Liver (tissue), 9 donors: Measurements from ENCODE around the gene SATB2. TPM values are rescaled to one million over a fixed set of nuclear protein-coding genes. Genes with fewer than 3 reads are reported as not detected.

Experiments
- DNase-seq: peaks from one replicate; pipeline ENCODE4 v3.0.0-alpha.2; 2017; ENCODE audit warnings: low spot score
- H3K27ac ChIP-seq, 2 donors: one replicate each; pipeline ENCODE4 v1.7.0; 2013; ENCODE audit warnings: inconsistent platforms in 2 of 2, low read length in 2 of 2, control low read depth in 1 of 2, low read depth in 1 of 2, mild to moderate bottlenecking in 1 of 2
- H3K27me3 ChIP-seq, 4 donors: one replicate each; pipeline versions ENCODE4 v1.6.1 to v1.7.0; 2013; ENCODE audit warnings: low read length in 3 of 4, inconsistent platforms in 1 of 4, mild to moderate bottlenecking in 1 of 4, moderate library complexity in 1 of 4; ENCODE audit not compliant: control insufficient read depth in 4 of 4, insufficient read depth in 4 of 4
- H3K36me3 ChIP-seq, 4 donors: one replicate each; pipeline versions ENCODE4 v1.6.1 to v1.7.0; 2013; ENCODE audit warnings: low read length in 3 of 4, mild to moderate bottlenecking in 3 of 4, low read depth in 1 of 4, moderate library complexity in 1 of 4; ENCODE audit not compliant: control insufficient read depth in 4 of 4, insufficient read depth in 3 of 4
- H3K4me1 ChIP-seq, 4 donors: one replicate each; pipeline versions ENCODE4 v1.6.1 to v1.7.0; 2013; ENCODE audit warnings: low read length in 3 of 4, mild to moderate bottlenecking in 3 of 4, moderate library complexity in 1 of 4; ENCODE audit not compliant: control insufficient read depth in 4 of 4, insufficient read depth in 4 of 4
- H3K4me3 ChIP-seq, 3 donors: one replicate each; pipeline versions ENCODE4 v1.6.1 to v1.7.0; 2013; ENCODE audit warnings: low read length in 3 of 3, control low read depth in 1 of 3, low read depth in 1 of 3, mild to moderate bottlenecking in 1 of 3
- H3K9ac ChIP-seq, 2 donors: one replicate each; pipeline ENCODE4 v1.7.0; 2013; ENCODE audit warnings: low read length in 2 of 2, mild to moderate bottlenecking in 2 of 2, moderate library complexity in 2 of 2, control low read depth in 1 of 2, low read depth in 1 of 2
- H3K9me3 ChIP-seq, 4 donors: one replicate each; pipeline versions ENCODE4 v1.6.1 to v1.7.0; 2013; ENCODE audit warnings: low read length in 3 of 4; ENCODE audit not compliant: control insufficient read depth in 4 of 4
- ATF3 ChIP-seq: IDR thresholded peaks from 2 replicates; pipeline ENCODE4 v1.6.1; 2016; ENCODE audit warnings: antibody characterized with exemption
- CTCF ChIP-seq: fragments of 150-350 bp; IDR thresholded peaks from 2 replicates; pipeline ENCODE4 v1.5.1; 2017; ENCODE audit warnings: improper control_type of control experiment, low read depth, low read length; ENCODE audit not compliant: missing input control
- FOXA2 ChIP-seq: IDR thresholded peaks from 2 replicates; pipeline ENCODE4 v1.6.1; 2016; ENCODE audit warnings: antibody characterized with exemption
- GABPA ChIP-seq, 2 donors: IDR thresholded peaks in 1 of 2; conservative IDR thresholded peaks in 1 of 2; 2 replicates each; pipeline ENCODE4 v1.6.1; 2016; ENCODE audit warnings: antibody characterized with exemption in 2 of 2, mild to moderate bottlenecking in 1 of 2, moderate library complexity in 1 of 2
- HNF4A ChIP-seq, 2 donors: conservative IDR thresholded peaks; 2 replicates each; pipeline ENCODE4 v1.6.1; 2016; ENCODE audit warnings: antibody characterized with exemption in 2 of 2, mild to moderate bottlenecking in 2 of 2
- MAX ChIP-seq: IDR thresholded peaks from 2 replicates; pipeline ENCODE4 v1.6.1; 2016; ENCODE audit warnings: antibody characterized with exemption
- RAD21 ChIP-seq, 2 donors: IDR thresholded peaks; 2 replicates each; pipeline ENCODE4 v1.6.1; 2016; ENCODE audit warnings: antibody characterized with exemption in 2 of 2, mild to moderate bottlenecking in 2 of 2
- RXRA ChIP-seq, 2 donors: IDR thresholded peaks; 2 replicates each; pipeline ENCODE4 v1.6.1; 2017 to 2018; ENCODE audit warnings: antibody characterized with exemption in 2 of 2, mild to moderate bottlenecking in 1 of 2
- TAF1 ChIP-seq: conservative IDR thresholded peaks from 2 replicates; pipeline ENCODE4 v1.6.1; 2016; ENCODE audit warnings: antibody characterized with exemption, mild to moderate bottlenecking
- YY1 ChIP-seq: IDR thresholded peaks from 2 replicates; pipeline ENCODE4 v1.6.1; 2016; ENCODE audit warnings: antibody characterized with exemption, mild to moderate bottlenecking
- WGBS: extraction: QIAGEN DNeasy Blood & Tissue Kit; methylation state at CpG from one replicate; pipeline ENCODE4 v1.1.7; 2013; 5-methylcytosine and 5-hydroxymethylcytosine counted together
- polyA plus RNA-seq, 2 donors: library from polyadenylated mRNA; stranded (reverse) in 1 of 2; unstranded in 1 of 2; fragments of 200-250 nt in 1 of 2; fragments of >200 nt in 1 of 2; fragmentation: Nextera tagmentation in 1 of 2; extraction: Ambion mirVana in 1 of 2; gene quantifications; one replicate each; pipeline versions ENCODE4 v1.2.1 to v1.2.3, GENCODE V29; 2013 to 2015
- total RNA-seq, 2 donors: library from RNA; depleted of rRNA; stranded (reverse); fragments of >200 nt; gene quantifications; one replicate each; pipeline ENCODE4 v1.2.3, GENCODE V29; 2014
- donor health status: healthy.
- donor health status: healthy.
- donor health status: healthy.
- donor health status: healthy.
- donor health status: healthy.

SATB2 gene
- total RNA-seq, result 1 to 10 TPM in 1 of 2 donors, under 1 TPM in 1; 0.19 to 2.3 TPM
- under 1 TPM; 0.90 to 0.91 TPM for polyA plus RNA-seq

GRCh38 chr2:199457147-199458008 is at the start of gene SATB2:
Gene SATB2, minus strand, starts transcription at chr2:199457939. Its CDS starts 1,902 bp downstream, at chr2:199456037.
- DNase-seq, result peak; percentile 35
- Histone ChIP-seq H3K9ac (peak within 1 kb of the TSS in 1 of 2 donors; percentile 78), H3K4me1 (peaks cover 16 to 48% (median 27%) of the 10 kb centered on the region in 4 donors), H3K27me3 (peaks cover 0 to 17% (median 3%) of the 10 kb centered on the region in 4 donors), H3K4me3 (peak within 1 kb of the TSS; percentile 82 to 99 (median 95)), H3K9me3 (no peaks in the 10 kb centered on the region), H3K36me3 (no peaks in the 10 kb centered on the region), H3K27ac (peak within 1 kb of the TSS in 1 of 2 donors; percentile 50)
- WGBS, result 2% methylated on average over 61 of the region's 61 CpGs
- TF ChIP-seq TAF1, result no peak
- TF ChIP-seq RAD21 (IDR thresholded peaks at IDR 0.05), result no peak
- TF ChIP-seq FOXA2, result no peak

- H3K9ac ChIP-seq, result no peak overlapping the region
- no peak overlapping the region for H3K4me3 ChIP-seq
- H3K27me3 ChIP-seq, result no peaks in the 10 kb centered on the region
- H3K9me3 ChIP-seq, result no peaks in the 10 kb centered on the region
- H3K27ac ChIP-seq, result no peak overlapping the region
- no peak for DNase-seq
- TF ChIP-seq YY1 (peak; percentile 23), HNF4A (conservative IDR thresholded peaks at IDR 0.05) (peak; percentile 25 to 48), CTCF (no peak), RXRA (IDR thresholded peaks at IDR 0.05) (peak; percentile 12 to 20)
- H3K4me1 ChIP-seq, result peaks cover 0 to 12% (median 5%) of the 10 kb centered on the region in 4 donors
- 58% methylated on average over 2 of the region's 2 CpGs for WGBS
- no peaks in the 10 kb centered on the region for H3K36me3 ChIP-seq
Measured at GRCh38 chr2:199505755-199506403, 48.1 kb upstream of the SATB2 start.

- no peak overlapping the region for H3K4me3 ChIP-seq
- peaks cover 0 to 12% (median 5%) of the 10 kb centered on the region in 4 donors for H3K4me1 ChIP-seq
- no peaks in the 10 kb centered on the region for H3K36me3 ChIP-seq
- no peak for DNase-seq
- no peaks in the 10 kb centered on the region for H3K27me3 ChIP-seq
- H3K27ac ChIP-seq, result no peak overlapping the region
- TF ChIP-seq MAX, result no peak
- TF ChIP-seq GABPA (IDR thresholded peaks at IDR 0.05 in 1 of 2, conservative IDR thresholded peaks at IDR 0.05 in 1 of 2), result no peak
- TF ChIP-seq ATF3, result no peak
- H3K9ac ChIP-seq, result no peak overlapping the region
- no peaks in the 10 kb centered on the region for H3K9me3 ChIP-seq
Measured at GRCh38 chr2:199503148-199503547, 45.4 kb upstream of the SATB2 start.
